IMR-90 (cell line): Measurements from ENCODE around the gene KRT80. TPM values are rescaled to one million over a fixed set of nuclear protein-coding genes. Genes with fewer than 3 reads are reported as not detected.

Experiments
- ATAC-seq: fragments of 200-7000 bp; cut with Tn5 transposase; 2 replicates; pipeline ENCODE4 v1.9.1; 2020; ENCODE audit warnings: low read depth, mild to moderate bottlenecking, moderate library complexity
- BruUV-seq: library from RNA; stranded (reverse); fragments of 400-500 nt; replicated peaks from 2 replicates; lab custom pipeline; 2021; lab: Mats Ljungman, UMichigan
- CTCF ChIA-PET: fragments of 300-600 bp; formaldehyde crosslinking; extraction: SDS; loops from one replicate; lab custom pipeline; 2021; ENCODE audit warnings: antibody characterized with exemption; lab: Yijun Ruan, JAX
- POLR2A ChIA-PET: fragments of 300-600 bp; sonication (Branson Sonifier 250); formaldehyde crosslinking; loops from one replicate; lab custom pipeline; 2022; ENCODE audit warnings: antibody characterized with exemption; ENCODE audit not compliant: unreplicated experiment; lab: Charles Lee
- DNase-seq: peaks from one replicate; pipeline ENCODE4 v3.0.0; 2013
- H2AFZ ChIP-seq: replicated peaks from 2 replicates; pipeline ENCODE3; 2013; ENCODE audit warnings: low read length, mild to moderate bottlenecking; ENCODE audit not compliant: poor library complexity
- H2AK5ac ChIP-seq: 2 replicates; pipeline ENCODE4 v1.6.1; 2013; ENCODE audit warnings: low read depth, low read length, inconsistent platforms
- H2AK9ac ChIP-seq: replicated peaks from 2 replicates; pipeline ENCODE3; 2013; ENCODE audit warnings: mild to moderate bottlenecking, low read depth, low read length, moderate library complexity; ENCODE audit not compliant: poor library complexity
- H2BK120ac ChIP-seq: 2 replicates; pipeline ENCODE4 v1.6.1; 2013; ENCODE audit warnings: low read depth, low read length, inconsistent platforms
- H2BK15ac ChIP-seq: 3 replicates; pipeline ENCODE4 v1.6.1; 2013; ENCODE audit warnings: low read depth, low read length, inconsistent platforms
- H2BK20ac ChIP-seq: 2 replicates; pipeline ENCODE4 v1.6.1; 2013; ENCODE audit warnings: low read depth, mild to moderate bottlenecking, inconsistent platforms, low read length, moderate library complexity
- H2BK5ac ChIP-seq: 2 replicates; pipeline ENCODE4 v1.6.1; 2013; ENCODE audit warnings: mild to moderate bottlenecking, low read depth, low read length, inconsistent platforms; ENCODE audit not compliant: poor library complexity, severe bottlenecking
- H3K14ac ChIP-seq: replicated peaks from 2 replicates; pipeline ENCODE4 v1.6.1; 2013; ENCODE audit warnings: low read depth, low read length, inconsistent platforms
- H3K18ac ChIP-seq: 2 replicates; pipeline ENCODE4 v1.6.1; 2013; ENCODE audit warnings: low read depth, low read length, control low read depth
- H3K23ac ChIP-seq: 2 replicates; pipeline ENCODE4 v1.6.1; 2013; ENCODE audit warnings: low read depth, low read length, inconsistent platforms
- H3K27ac ChIP-seq: 2 replicates; pipeline ENCODE4 v1.5.1; 2013; ENCODE audit warnings: mild to moderate bottlenecking, control low read depth, low read length; ENCODE audit not compliant: insufficient read depth
- H3K27me3 ChIP-seq: 2 replicates; pipeline ENCODE4 v1.6.1; 2013; ENCODE audit warnings: low read length; ENCODE audit not compliant: control insufficient read depth, insufficient read depth
- H3K36me3 ChIP-seq: 2 replicates; pipeline ENCODE4 v1.6.1; 2013; ENCODE audit warnings: low read length, mixed read lengths; ENCODE audit not compliant: control insufficient read depth, insufficient read depth
- H3K4ac ChIP-seq: 2 replicates; pipeline ENCODE4 v1.6.1; 2013; ENCODE audit warnings: low read depth, low read length, inconsistent platforms
- H3K4me1 ChIP-seq: 2 replicates; pipeline ENCODE4 v1.6.1; 2013; ENCODE audit warnings: low read length, mixed read lengths; ENCODE audit not compliant: control insufficient read depth, insufficient read depth
- H3K4me2 ChIP-seq: 2 replicates; pipeline ENCODE4 v1.6.1; 2013; ENCODE audit warnings: low read depth, mild to moderate bottlenecking, control low read depth, low read length, moderate library complexity
- H3K4me3 ChIP-seq: 2 replicates; pipeline ENCODE4 v1.5.1; 2013; ENCODE audit warnings: low read depth, mild to moderate bottlenecking, control low read depth, low read length, moderate library complexity; ENCODE audit not compliant: insufficient read depth
- H3K56ac ChIP-seq: 2 replicates; pipeline ENCODE4 v1.6.1; 2013; ENCODE audit warnings: low read length, inconsistent platforms; ENCODE audit not compliant: insufficient read depth; ENCODE audit errors: extremely low read depth
- H3K79me1 ChIP-seq, 2 experiments: 2 replicates each; pipeline ENCODE4 v1.6.1; 2013; ENCODE audit warnings: low read length in 2 of 2, inconsistent platforms in 1 of 2, low read depth in 1 of 2
- H3K9ac ChIP-seq: 2 replicates; pipeline ENCODE4 v1.6.1; 2013; ENCODE audit warnings: low read depth, low read length, control low read depth
- H3K9me1 ChIP-seq: 2 replicates; pipeline ENCODE4 v1.6.1; 2013; ENCODE audit warnings: low read length, inconsistent platforms; ENCODE audit not compliant: insufficient read depth
- H3K9me3 ChIP-seq: 2 replicates; pipeline ENCODE4 v1.6.1; 2013; ENCODE audit warnings: low read length; ENCODE audit not compliant: control insufficient read depth, insufficient read depth
- H4K20me1 ChIP-seq: 2 replicates; pipeline ENCODE4 v1.6.1; 2013; ENCODE audit warnings: low read length, inconsistent platforms; ENCODE audit not compliant: insufficient read depth
- H4K5ac ChIP-seq: 2 replicates; pipeline ENCODE4 v1.6.1; 2013; ENCODE audit warnings: mild to moderate bottlenecking, low read depth, low read length, control low read depth
- H4K8ac ChIP-seq, 2 experiments: 2 replicates each; pipeline ENCODE4 v1.6.1; 2013; ENCODE audit warnings: low read depth in 2 of 2, low read length in 2 of 2, control low read depth in 1 of 2, inconsistent platforms in 1 of 2
- H4K91ac ChIP-seq: 2 replicates; pipeline ENCODE4 v1.6.1; 2013; ENCODE audit warnings: low read depth, low read length, inconsistent platforms; ENCODE audit not compliant: insufficient read depth
- BHLHE40 ChIP-seq: fragments of 150-350 bp; IDR thresholded peaks from 2 replicates; pipeline ENCODE4 v1.6.1; 2016; ENCODE audit warnings: mild to moderate bottlenecking, low read depth, low read length
- CEBPB ChIP-seq: IDR thresholded peaks from 2 replicates; pipeline ENCODE4 v1.6.1; 2012; ENCODE audit warnings: low read depth, low read length, improper control_type of control experiment
- CHD1 ChIP-seq: IDR thresholded peaks from 2 replicates; pipeline ENCODE4 v1.6.1; 2012; ENCODE audit warnings: low read depth, low read length, improper control_type of control experiment
- CTCF ChIP-seq: conservative IDR thresholded peaks from 2 replicates; pipeline ENCODE4 v1.5.1; 2012; ENCODE audit warnings: mild to moderate bottlenecking, low read depth, low read length, improper control_type of control experiment
- FOS ChIP-seq: fragments of 150-350 bp; IDR thresholded peaks from 2 replicates; pipeline ENCODE4 v1.6.1; 2016; ENCODE audit warnings: low read depth, low read length
- MAZ ChIP-seq: IDR thresholded peaks from 2 replicates; pipeline ENCODE4 v1.6.1; 2012; ENCODE audit warnings: low read depth, mild to moderate bottlenecking, low read length, improper control_type of control experiment, moderate library complexity, borderline replicate concordance
- MXI1 ChIP-seq: IDR thresholded peaks from 2 replicates; pipeline ENCODE4 v1.6.1; 2012; ENCODE audit warnings: low read depth, mild to moderate bottlenecking, low read length, moderate library complexity, borderline replicate concordance
- NFE2L2 ChIP-seq: fragments of 150-350 bp; IDR thresholded peaks from 2 replicates; pipeline ENCODE4 v1.6.1; 2016; ENCODE audit warnings: low read depth, mild to moderate bottlenecking, low read length
- RCOR1 ChIP-seq: IDR thresholded peaks from 2 replicates; pipeline ENCODE4 v1.6.1; 2012; ENCODE audit warnings: mild to moderate bottlenecking, low read length, improper control_type of control experiment; ENCODE audit not compliant: insufficient replicate concordance
- SMC3 ChIP-seq: fragments of 150-350 bp; IDR thresholded peaks from 2 replicates; pipeline ENCODE4 v1.6.1; 2016; ENCODE audit warnings: low read depth, mild to moderate bottlenecking, antibody characterized with exemption, low read length, moderate library complexity
- USF2 ChIP-seq: fragments of 150-350 bp; IDR thresholded peaks from 2 replicates; pipeline ENCODE4 v1.6.1; 2017; ENCODE audit warnings: mild to moderate bottlenecking, antibody characterized with exemption, low read length, low read depth
- WGBS, 2 experiments: methylation state at CpG; one replicate each; pipeline versions ENCODE4 v1.1.5 to v1.1.7; 2013; ENCODE audit warnings: missing lambda C conversion rate in 2 of 2; ENCODE audit not compliant: insufficient read length in 1 of 2; ENCODE audit errors: extremely low coverage in 2 of 2; 5-methylcytosine and 5-hydroxymethylcytosine counted together
- dilution Hi-C: fragments of 300-500 bp; cut with HindIII; formaldehyde crosslinking; loops from one replicate; pipeline ENCODE4 v1.14.3; 2018; ENCODE audit warnings: low sequenced_read_pairs; ENCODE audit not compliant: unreplicated experiment
- in situ Hi-C: fragments of 300-500 bp; cut with MboI; formaldehyde crosslinking; loops from 3 replicates; pipeline ENCODE4 v1.14.3; 2019; ENCODE audit warnings: low sequenced_read_pairs, inconsistent platforms, mixed read lengths
- intact Hi-C: fragments of 100-400 bp; cut with micrococcal nuclease; formaldehyde crosslinking; loops from 2 replicates; pipeline ENCODE4 v1.10.0; 2022
- polyA plus RNA-seq, 3 experiments: library from polyadenylated mRNA; depleted of rRNA; stranded (reverse); fragments of >200 nt; gene quantifications; 2 replicates each; pipeline ENCODE4 v1.2.3, GENCODE V29; 2012; ENCODE audit warnings: low replicate concordance in 1 of 3
- total RNA-seq: library from RNA; depleted of rRNA; stranded (reverse); fragments of >200 nt; gene quantifications from 2 replicates; pipeline ENCODE4 v1.2.3, GENCODE V29; 2012

KRT80 gene
- total and polyA plus RNA-seq, 2 of the 4 experiments (the other 2 are of a cell fraction) = 0.54 to 3.4 TPM

GRCh38 chr12:52215587-52216031, 23.8 kb upstream of the KRT80 start:
- Histone ChIP-seq H2AFZ (no peak overlapping the region), H4K91ac (no peak overlapping the region), H4K5ac (no peak overlapping the region), H2BK120ac (no peak overlapping the region), H2BK5ac (no peak overlapping the region), H3K14ac (0 out of 2 replicates have a peak overlapping the region, but pooled peaks have one; percentile 4), H4K8ac (no peak overlapping the region), H2AK5ac (no peak overlapping the region), H3K56ac (no peak overlapping the region), H3K79me1 (no peaks in the 10 kb centered on the region), H3K27me3 (no peaks in the 10 kb centered on the region), H3K23ac (no peak overlapping the region), H4K20me1 (no peaks in the 10 kb centered on the region), H3K9me1 (peaks cover 16% of the 10 kb centered on the region), H3K9ac (no peak overlapping the region), H2AK9ac (no peak overlapping the region), H3K4me2 (no peak overlapping the region), H3K9me3 (no peaks in the 10 kb centered on the region), H2BK15ac (no peak overlapping the region), H2BK20ac (no peak overlapping the region), H3K27ac (no peak overlapping the region), H3K4me1 (peaks cover 8% of the 10 kb centered on the region), H3K4ac (peak overlapping the region; percentile 26; the same call in 1 of the 2 replicates), H3K4me3 (no peak overlapping the region), H3K18ac (no peak overlapping the region), H3K36me3 (no peaks in the 10 kb centered on the region)
- 17% methylated on average over 1 of the region's 7 CpGs; no CpG with 5 or more reads in 1 of the 2 experiments for whole genome bisulfite sequencing, 2 experiments
- CTCF ChIA-PET = no interaction called here
- no peak; the same call in 1 of the 2 replicates for ATAC-seq
- dilution Hi-C loops = no loop called here
- POLR2A ChIA-PET = no interaction called here
- no TSS peak for BruUV-seq
- peak; percentile 79 for DNase-seq
- intact Hi-C loops = loop anchor here (10.0 kb wide), 1 partner anchor 659 kb away; no protein-coding TSS in a partner anchor
- in situ Hi-C loops = no loop called here
- TF ChIP-seq NFE2L2 (peak; percentile 30; the same call in 1 of the 2 replicates), FOS (peak; percentile 74), USF2 (no peak), RCOR1 (peak; percentile 83), MAZ (no peak), CTCF (no peak), SMC3 (no peak), CHD1 (no peak), MXI1 (no peak), CEBPB (no peak), BHLHE40 (peak; percentile 21; the same call in 1 of the 2 replicates)
